ENCODE measurements around the gene KCNE1.
A peak's percentile ranks its signal among the peaks of the same experiment; 100 is the strongest.
"Not testable (repeated sequence)": the region's sequence is repeated elsewhere in the genome, so short reads cannot be mapped to it uniquely, and the experiment has no call there.

The KCNE1 gene

DNA sequence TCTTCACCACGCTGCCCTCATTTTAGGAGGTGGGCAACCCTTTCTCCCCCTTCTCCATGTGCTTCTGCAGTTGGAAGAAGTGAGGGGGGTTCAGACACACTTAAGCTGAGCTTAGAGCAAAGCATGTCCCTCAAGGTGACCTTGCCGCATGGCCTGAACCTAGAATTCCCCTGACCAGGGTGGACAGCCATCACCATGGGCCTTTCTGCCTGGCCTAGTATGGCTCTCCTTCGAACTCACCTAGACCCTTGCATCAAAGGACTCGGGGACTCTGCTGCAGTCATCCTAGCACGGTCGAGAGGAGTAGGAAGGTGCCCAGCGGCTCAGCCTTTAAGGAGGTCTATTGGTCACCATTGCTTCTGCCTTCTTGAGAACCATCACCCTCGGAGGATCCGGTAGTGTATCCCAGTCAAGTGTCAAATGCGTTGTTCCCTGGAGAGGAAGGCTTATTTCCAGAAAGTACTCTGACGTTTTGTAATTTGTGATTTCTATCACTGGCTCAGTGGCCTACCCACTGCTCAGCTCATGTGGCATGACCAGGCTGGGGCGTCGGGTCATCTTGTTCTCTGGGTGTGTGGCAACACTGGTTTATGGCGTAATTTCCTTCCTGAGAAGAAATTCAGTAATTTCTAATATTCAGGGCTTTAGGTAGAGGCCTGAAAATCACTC lies at the start of gene KCNE1:
TSS of gene KCNE1 (minus strand) at position 424 of the 669 bp plus-strand sequence. CDS start 62,576 bp downstream, outside the sequence.
- DNase-seq (ENCODE audit: low read depth in 2 of 2) = no peak

GRCh38 chr21:34561806-34562205 lies 49.8 kb upstream of the KCNE1 start:
- no peak for DNase-seq (ENCODE audit: low read depth in 2 of 2)

DNA sequence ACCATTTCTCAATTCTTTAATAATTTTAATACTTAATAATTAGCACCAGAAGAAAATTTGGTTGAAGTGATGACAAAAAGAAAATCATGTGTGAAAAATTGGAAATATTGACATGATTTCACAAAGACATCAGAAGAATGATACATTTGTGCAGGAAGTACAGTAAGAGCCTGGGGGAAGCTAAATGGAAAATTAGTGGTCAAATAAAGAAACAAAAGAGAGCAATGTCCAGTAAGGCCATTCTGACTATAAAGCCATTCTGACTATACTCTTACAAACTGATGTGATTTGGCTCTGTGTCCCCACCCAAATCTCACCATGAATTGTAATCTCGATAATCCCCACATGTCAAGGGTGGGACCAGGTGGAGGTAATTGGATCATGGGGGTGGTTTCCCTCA lies 48.6 kb upstream of the KCNE1 start:
- no peak for DNase-seq (ENCODE audit: low read depth in 2 of 2)

- no peak for DNase-seq (ENCODE audit: low read depth in 2 of 2)
Measured at GRCh38 chr21:34560021-34560420, 48.0 kb upstream of the KCNE1 start.

- DNase-seq (ENCODE audit: low read depth in 2 of 2) = no peak
Measured at GRCh38 chr21:34559089-34559631, 47.1 kb upstream of the KCNE1 start.

- DNase-seq (ENCODE audit: low read depth in 2 of 2) = no peak
Measured at GRCh38 chr21:34558166-34558565, 46.2 kb upstream of the KCNE1 start.

DNA sequence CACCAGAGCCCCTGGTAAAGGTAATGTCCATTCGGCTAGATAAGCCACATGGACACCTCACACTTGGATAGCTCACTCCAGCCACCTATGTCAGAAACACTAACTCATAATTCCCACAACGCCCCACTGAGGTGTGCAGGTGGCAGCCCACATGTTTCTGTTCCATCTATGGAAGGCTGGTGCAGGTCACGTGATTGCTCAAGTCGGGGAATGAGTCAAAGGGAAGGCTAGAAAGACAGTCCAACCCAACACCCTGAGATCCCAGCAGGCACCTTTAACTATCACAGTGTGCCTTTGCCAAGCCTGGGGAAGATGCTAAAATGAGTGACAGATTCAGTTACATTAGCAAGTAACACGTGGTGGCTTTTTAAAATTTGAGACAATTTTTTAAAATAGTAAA lies 45.3 kb upstream of the KCNE1 start:
- no peak for DNase-seq (ENCODE audit: low read depth in 2 of 2)

GRCh38 chr21:34554670-34555069 lies 42.7 kb upstream of the KCNE1 start:
- not testable (repeated sequence) for DNase-seq (ENCODE audit: low read depth in 2 of 2)

DNA sequence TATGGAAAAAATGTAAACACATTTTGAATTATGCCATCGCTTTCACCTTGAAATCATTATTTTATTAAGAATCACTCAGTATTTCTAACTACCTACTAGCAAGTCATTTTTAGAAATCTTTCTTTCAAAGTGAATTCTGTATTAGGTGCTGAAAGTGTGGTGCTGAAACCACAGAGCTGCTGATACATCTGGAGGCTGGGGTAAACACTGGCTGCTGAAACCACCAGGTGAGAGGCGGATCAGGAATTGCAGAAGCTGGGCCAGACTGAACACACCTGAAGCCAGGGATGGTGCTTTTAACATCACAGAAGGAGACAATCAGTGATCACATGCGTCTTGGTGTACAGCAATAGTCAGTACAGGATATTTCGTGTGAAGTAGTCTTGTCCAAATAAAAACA lies 42.2 kb upstream of the KCNE1 start:
- DNase-seq (ENCODE audit: low read depth in 2 of 2) = no peak

DNA sequence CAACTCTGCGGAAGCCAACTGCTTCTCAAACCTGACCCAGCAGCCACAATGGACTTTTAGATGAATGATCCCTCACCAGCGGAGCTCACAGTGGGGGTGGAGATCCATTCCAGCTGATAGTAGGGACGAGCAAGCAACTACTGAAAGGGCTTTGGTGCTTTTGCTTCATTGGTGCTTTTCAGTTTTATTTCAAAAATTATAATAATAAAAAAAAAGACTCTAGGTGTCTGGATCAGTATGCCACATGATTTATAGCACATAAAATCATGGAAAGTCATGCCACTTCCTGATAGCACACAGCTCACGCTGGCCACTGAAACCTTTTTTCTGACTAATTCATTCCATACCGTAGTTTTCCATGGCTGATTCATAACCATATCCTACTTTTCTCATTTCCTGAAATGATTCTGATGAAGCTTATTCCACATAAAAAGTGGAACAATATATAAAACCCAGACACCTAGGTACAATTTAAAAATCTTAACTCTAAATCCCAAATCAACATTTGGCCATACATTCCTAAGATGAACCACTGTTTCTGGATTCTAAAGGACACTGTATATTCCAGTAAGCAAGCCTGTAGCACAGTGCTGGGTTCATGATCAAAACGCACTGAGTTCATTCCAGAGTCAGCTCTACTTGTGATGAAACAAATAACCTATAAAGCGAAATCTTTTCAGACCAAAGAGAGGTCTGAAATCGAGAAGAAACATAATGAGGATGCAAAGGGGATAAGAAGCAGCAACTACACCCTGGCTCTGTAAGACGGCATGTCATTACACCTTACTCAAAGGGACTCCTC lies 41.3 kb upstream of the KCNE1 start:
- no peak for DNase-seq (ENCODE audit: low read depth in 2 of 2)

DNA sequence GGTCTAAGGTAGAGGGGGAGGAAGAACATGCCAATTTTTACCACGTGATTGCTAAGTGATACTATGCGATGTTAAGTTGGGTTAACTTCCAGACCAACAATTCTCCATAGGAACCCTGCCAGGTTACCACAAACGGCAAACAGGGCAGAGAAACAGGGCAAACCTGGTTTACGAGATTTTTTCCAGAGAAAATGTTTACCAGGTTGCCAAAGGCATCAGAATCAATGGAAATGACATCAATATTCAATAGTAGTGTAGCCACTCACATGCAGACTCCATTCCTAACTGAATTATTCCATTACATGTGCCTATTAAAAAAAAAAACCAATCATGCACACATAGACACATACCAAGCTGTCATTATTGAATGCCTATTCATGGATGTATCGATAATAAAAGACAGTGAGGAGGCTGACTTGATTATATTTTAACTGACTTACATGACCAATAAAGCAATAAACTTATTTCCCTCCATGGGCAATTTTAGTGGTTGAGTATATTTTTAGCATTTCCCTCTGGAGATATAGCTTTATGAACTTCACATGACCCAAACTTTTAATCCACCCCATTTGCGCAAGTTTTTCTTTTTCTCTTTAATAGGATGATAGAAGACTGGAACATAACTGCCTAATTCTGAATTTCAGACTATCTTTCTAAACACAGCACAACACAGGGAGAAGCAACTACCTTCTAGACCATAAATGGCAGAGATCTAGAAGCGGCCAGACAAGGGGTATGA lies 40.5 kb upstream of the KCNE1 start:
- no peak for DNase-seq (ENCODE audit: low read depth in 2 of 2)

DNA sequence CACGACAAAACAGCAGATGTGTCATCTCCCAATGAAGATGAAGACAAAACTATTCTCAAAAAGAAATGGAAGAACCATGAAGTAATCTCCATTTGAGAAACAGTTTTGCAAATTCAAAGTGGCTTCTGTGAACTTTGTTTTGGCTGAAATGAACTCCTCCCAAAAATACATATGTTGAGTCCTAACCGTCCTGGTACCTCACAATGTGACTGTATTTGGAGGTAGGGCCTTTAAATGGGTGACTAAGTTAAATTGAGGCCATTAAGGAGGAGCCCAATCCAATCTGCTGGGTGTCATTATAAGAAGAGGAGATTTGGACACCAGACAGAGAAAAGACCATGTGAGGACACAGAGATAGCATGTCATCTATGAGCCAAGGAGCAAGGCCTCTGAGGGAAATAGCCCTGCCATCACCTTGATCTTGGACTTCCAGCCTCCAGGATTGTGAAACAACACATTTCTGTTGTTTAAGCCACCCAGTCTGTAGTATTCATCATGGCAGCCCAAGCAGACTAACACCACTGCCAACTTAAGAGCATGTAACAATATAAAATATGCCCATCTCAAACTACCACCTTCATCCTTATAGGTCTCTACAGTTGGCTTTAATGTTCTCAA lies 38.3 kb upstream of the KCNE1 start:
- DNase-seq (ENCODE audit: low read depth in 2 of 2) = no peak

DNA sequence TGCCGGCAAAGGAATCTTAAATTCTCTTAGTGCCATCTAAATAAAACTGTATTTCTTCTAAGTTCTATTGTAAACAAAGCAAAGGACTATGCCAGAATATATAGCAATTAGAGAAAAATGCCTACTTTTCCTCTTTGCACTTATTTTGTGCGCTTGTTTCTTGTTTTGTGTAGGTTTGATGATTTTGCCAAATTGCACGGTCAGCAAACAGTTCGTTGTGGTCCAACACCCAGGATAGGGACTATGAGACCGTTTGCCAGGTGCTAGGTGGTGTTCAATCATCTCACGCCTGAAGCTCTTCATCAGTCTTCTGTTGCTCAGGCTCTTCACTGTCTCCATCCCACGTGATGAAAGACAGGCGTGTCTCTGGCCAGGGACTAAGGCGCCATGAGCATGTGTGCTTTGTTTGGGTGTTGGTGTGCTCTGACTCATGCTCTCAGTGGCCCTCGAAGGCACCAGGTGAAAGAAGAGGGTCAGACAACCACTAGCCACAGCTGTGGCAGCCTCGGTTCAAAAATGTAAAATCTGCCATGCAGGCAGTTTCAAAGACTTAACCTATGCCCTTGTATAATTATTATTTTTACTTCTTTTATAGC lies 36.9 kb upstream of the KCNE1 start:
- no peak for DNase-seq (ENCODE audit: low read depth in 2 of 2)

DNA sequence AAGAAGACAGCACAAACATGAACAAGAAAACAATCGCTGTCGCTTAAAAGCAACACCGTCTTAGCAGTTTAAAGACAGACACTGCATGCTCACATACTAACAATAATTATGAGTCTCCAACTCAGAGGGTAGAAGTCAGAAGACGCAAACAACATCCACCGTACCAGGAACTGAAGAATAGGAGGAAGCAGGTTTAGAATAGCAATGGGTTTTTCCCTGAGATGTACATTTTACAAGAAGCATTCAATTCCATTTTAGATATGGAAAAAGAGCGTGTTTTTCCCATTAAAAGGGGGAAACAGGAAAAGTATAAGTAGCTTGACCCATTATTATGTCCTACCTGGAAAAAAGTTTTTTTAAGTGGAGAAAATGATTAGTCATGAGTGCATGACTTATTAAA lies 34.5 kb upstream of the KCNE1 start:
- DNase-seq (ENCODE audit: low read depth in 2 of 2) = no peak

GRCh38 chr21:34545079-34545884 lies 33.3 kb upstream of the KCNE1 start:
- no peak for DNase-seq (ENCODE audit: low read depth in 2 of 2)

- peak; percentile 28 to 32 for DNase-seq (ENCODE audit: low read depth in 2 of 2)
Measured at GRCh38 chr21:34544032-34544496, 32.1 kb upstream of the KCNE1 start.

DNA sequence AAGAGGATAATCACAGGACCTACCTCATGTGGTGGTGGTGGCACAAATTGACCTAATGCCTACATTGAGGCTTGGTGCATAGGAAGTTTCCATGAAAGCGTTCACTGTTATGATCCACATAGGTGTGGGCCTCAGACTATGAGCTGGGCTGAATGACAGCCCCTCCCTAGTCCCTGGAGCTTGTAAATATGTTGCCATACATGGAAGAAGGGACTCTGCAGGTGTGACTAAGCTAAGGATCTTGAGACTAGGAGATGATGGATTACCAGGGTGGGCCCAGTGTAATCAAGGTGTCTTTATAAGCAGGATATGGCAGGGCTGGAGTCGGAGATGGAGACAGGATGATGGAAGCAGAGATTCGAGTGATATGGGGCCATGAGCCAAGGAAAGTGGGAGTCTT lies 31.0 kb upstream of the KCNE1 start:
- no peak for DNase-seq (ENCODE audit: low read depth in 2 of 2)

DNA sequence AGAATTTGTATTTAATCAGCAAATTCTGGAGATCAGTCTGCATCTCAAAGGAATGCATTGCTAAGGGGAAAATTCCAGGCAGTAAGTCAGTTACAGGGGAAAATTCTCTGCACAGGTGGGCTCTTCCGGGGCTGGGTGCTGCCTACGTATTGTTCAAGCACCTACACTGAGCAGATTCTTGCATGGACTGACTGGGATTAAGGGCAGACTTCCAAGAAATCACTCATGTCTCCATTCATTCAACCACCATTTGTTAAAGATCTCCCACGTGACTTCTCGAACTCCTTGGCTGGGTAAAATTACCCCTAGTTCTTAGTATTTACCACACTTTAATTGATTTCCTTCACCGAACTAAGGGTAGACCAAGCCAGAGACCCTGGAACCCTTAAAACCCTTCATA lies 28.2 kb upstream of the KCNE1 start:
- DNase-seq (ENCODE audit: low read depth in 2 of 2) = no peak

DNA sequence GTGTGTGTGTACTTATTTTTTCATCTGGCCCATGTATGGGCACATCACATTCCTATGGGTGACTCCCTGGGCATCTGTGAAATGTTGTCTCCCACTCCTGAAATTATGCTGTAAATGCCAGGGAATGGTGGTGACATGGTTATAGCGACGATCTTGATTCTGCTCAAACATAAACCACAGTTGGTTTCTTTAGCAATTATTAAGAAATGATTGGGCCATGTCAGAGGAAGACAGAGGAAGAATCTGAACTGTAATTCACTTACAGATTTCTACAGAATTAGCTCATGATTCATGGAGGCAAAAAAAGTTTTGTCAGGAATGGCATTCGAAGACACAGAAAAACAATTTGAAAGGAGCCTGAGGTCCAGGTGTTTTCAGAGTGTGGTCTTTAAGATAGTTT lies 25.8 kb upstream of the KCNE1 start:
- no peak for DNase-seq (ENCODE audit: low read depth in 2 of 2)

- DNase-seq (ENCODE audit: low read depth in 2 of 2) = no peak
Measured at GRCh38 chr21:34536820-34537219, 24.8 kb upstream of the KCNE1 start.

DNA sequence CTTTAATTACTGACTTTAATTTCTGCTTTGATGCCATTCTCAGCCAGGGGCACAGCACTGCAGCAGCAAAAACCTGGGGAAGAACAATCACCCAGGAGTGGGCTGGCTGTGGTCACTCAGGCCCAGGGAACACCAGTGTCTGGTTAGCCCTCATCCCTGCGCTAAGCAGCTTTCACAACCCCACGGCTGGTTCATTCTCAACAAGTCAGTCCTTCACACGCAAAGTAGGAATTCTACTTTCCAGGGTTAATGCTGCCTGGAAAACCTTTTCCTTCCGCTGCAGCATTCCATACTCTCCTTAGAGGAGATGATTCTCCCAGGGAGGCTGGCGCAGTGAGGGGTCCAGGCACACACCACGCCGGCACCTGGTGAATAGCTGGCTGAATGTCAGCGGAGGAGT lies 24.3 kb upstream of the KCNE1 start:
- DNase-seq (ENCODE audit: low read depth in 2 of 2) = no peak
